HCT116 (cell line): ENCODE results near the gene CLCN5. TPM values are rescaled to one million over a fixed set of nuclear protein-coding genes. Genes with fewer than 3 reads are reported as not detected.

Source experiments
- ATAC-seq: fragments of 200-7000 bp; cut with Tn5 transposase; 2 replicates; pipeline ENCODE4 v1.9.1; 2020; ENCODE audit warnings: mild to moderate bottlenecking, moderate library complexity
- BruUV-seq: library from RNA; stranded (reverse); fragments of 400-500 nt; replicated peaks from 2 replicates; lab custom pipeline; 2021; lab: Mats Ljungman, UMichigan
- CTCF ChIA-PET: fragments of 300-600 bp; sonication (Branson Sonifier 250); formaldehyde crosslinking; loops from one replicate; lab custom pipeline; 2021; ENCODE audit warnings: antibody characterized with exemption; lab: Charles Lee
- POLR2A ChIA-PET: fragments of 300-600, 350-600 bp; sonication (Branson Sonifier 250); formaldehyde crosslinking; loops from one replicate; lab custom pipeline; 2021; ENCODE audit warnings: antibody characterized with exemption; lab: Charles Lee
- RAD21 ChIA-PET, 2 experiments: fragments of 300-600 bp; sonication (Branson Sonifier 250); formaldehyde crosslinking; loops; one replicate each; lab custom pipeline; 2023; ENCODE audit warnings: low total read pairs in 2 of 2; ENCODE audit not compliant: uncharacterized antibody in 2 of 2, unreplicated experiment in 2 of 2, low non-redundant PET in 1 of 2; lab: Charles Lee
- DNase-seq: peaks from one replicate; pipeline ENCODE4 v3.0.0-alpha.2; 2010; ENCODE audit warnings: low read depth, low spot score
- H2AFZ ChIP-seq: fragments of 200-600 bp; shearing (Covaris generic), sonication (generic); 2 replicates; pipeline ENCODE4 v1.6.1; 2017; ENCODE audit warnings: low read depth, mixed run types, mixed read lengths, antibody characterized with exemption, low read length; ENCODE audit not compliant: poor library complexity, severe bottlenecking
- H3K27ac ChIP-seq: 2 replicates; pipeline ENCODE4 v1.5.1; 2012; ENCODE audit warnings: low read depth, low read length
- H3K27me3 ChIP-seq: fragments of 200-600 bp; sonication (generic); 2 replicates; pipeline ENCODE4 v1.6.1; 2016; ENCODE audit warnings: mixed run types, low read length, mixed read lengths; ENCODE audit not compliant: insufficient read depth
- H3K36me3 ChIP-seq, 2 experiments: fragments of 200-500 bp in 1 of 2; fragments of 200-600 bp in 1 of 2; sonication (Bioruptor generic) in 1 of 2; sonication (generic) in 1 of 2; 2 replicates each; pipeline versions ENCODE4 v1.5.1 to v1.6.1; 2014 to 2016; ENCODE audit warnings: low read length in 2 of 2, inconsistent platforms in 1 of 2, mixed read lengths in 1 of 2, mixed run types in 1 of 2; ENCODE audit not compliant: insufficient read depth in 2 of 2, control insufficient read depth in 1 of 2
- H3K4me1 ChIP-seq, 2 experiments: fragments of 200-600 bp in 1 of 2; sonication (generic) in 1 of 2; 2 replicates each; pipeline versions ENCODE4 v1.5.1 to v1.6.1; 2012 to 2017; ENCODE audit warnings: low read length in 2 of 2, inconsistent platforms in 1 of 2, mild to moderate bottlenecking in 1 of 2, mixed read lengths in 1 of 2, mixed run types in 1 of 2, moderate library complexity in 1 of 2; ENCODE audit not compliant: insufficient read depth in 2 of 2, control insufficient read depth in 1 of 2
- H3K4me2 ChIP-seq: fragments of 200-600 bp; sonication (generic); 2 replicates; pipeline ENCODE4 v1.6.1; 2017; ENCODE audit warnings: mixed run types, low read length, mixed read lengths
- H3K4me3 ChIP-seq, 2 experiments: fragments of 200-600 bp in 1 of 2; sonication (generic) in 1 of 2; replicated peaks in 1 of 2; 2 replicates each; pipeline ENCODE4 v1.5.1; 2011 to 2016; ENCODE audit warnings: low read length in 2 of 2, control low read depth in 1 of 2, low read depth in 1 of 2, mild to moderate bottlenecking in 1 of 2, mixed read lengths in 1 of 2, mixed run types in 1 of 2
- H3K79me2 ChIP-seq: fragments of 200-600 bp; sonication (generic); 2 replicates; pipeline ENCODE4 v1.6.1; 2017; ENCODE audit warnings: mild to moderate bottlenecking, mixed run types, low read length, moderate library complexity, mixed read lengths; ENCODE audit not compliant: insufficient read depth
- H3K9ac ChIP-seq: fragments of 200-600 bp; sonication (generic); 2 replicates; pipeline ENCODE4 v1.6.1; 2016; ENCODE audit warnings: low read length, mixed read lengths
- H3K9me2 ChIP-seq: fragments of 200-600 bp; sonication (generic), shearing (Covaris generic); 2 replicates; pipeline ENCODE4 v1.6.1; 2017; ENCODE audit warnings: mixed run types, mild to moderate bottlenecking, moderate library complexity; ENCODE audit not compliant: insufficient read depth
- H3K9me3 ChIP-seq, 2 experiments: fragments of 200-500 bp in 1 of 2; fragments of 200-600 bp in 1 of 2; sonication (Bioruptor generic) in 1 of 2; sonication (generic) in 1 of 2; 2 replicates each; pipeline ENCODE4 v1.6.1; 2014 to 2017; ENCODE audit warnings: low read length in 2 of 2, mixed read lengths in 2 of 2, inconsistent platforms in 1 of 2, low read depth in 1 of 2, mild to moderate bottlenecking in 1 of 2, mixed run types in 1 of 2, moderate library complexity in 1 of 2; ENCODE audit not compliant: control insufficient read depth in 1 of 2, insufficient read depth in 1 of 2
- H4K20me1 ChIP-seq: fragments of 200-600 bp; sonication (generic), shearing (Covaris generic); 2 replicates; pipeline ENCODE4 v1.6.1; 2017; ENCODE audit warnings: mixed run types, mild to moderate bottlenecking, moderate library complexity; ENCODE audit not compliant: insufficient read depth
- ATF3 ChIP-seq: IDR thresholded peaks from 2 replicates; pipeline ENCODE4 v1.6.1; 2012
- CEBPB ChIP-seq: IDR thresholded peaks from 2 replicates; pipeline ENCODE4 v1.6.1; 2012; ENCODE audit warnings: low read depth
- EGR1 ChIP-seq: IDR thresholded peaks from 2 replicates; pipeline ENCODE4 v1.6.1; 2012; ENCODE audit warnings: low read depth
- ELF1 ChIP-seq: IDR thresholded peaks from 2 replicates; pipeline ENCODE4 v1.6.1; 2012; ENCODE audit warnings: low read depth, borderline replicate concordance
- FOSL1 ChIP-seq: IDR thresholded peaks from 2 replicates; pipeline ENCODE4 v1.6.1; 2012; ENCODE audit warnings: low read depth
- JUND ChIP-seq: IDR thresholded peaks from 2 replicates; pipeline ENCODE4 v1.6.1; 2012
- POLR2AphosphoS5 ChIP-seq: IDR thresholded peaks from 2 replicates; pipeline ENCODE4 v1.6.1; 2011; ENCODE audit warnings: mild to moderate bottlenecking, low read depth, low read length, moderate library complexity
- RAD21 ChIP-seq: IDR thresholded peaks from 2 replicates; pipeline ENCODE4 v1.6.1; 2012; ENCODE audit warnings: low read depth, mild to moderate bottlenecking
- YY1 ChIP-seq: IDR thresholded peaks from 2 replicates; pipeline ENCODE4 v1.6.1; 2011; ENCODE audit warnings: low read length, low read depth, moderate library complexity, mild to moderate bottlenecking; ENCODE audit not compliant: insufficient replicate concordance; ENCODE audit errors: extremely low read depth
- intact Hi-C: fragments of 100-400 bp; cut with micrococcal nuclease; formaldehyde crosslinking; loops from 2 replicates; pipeline ENCODE4 v1.10.0; 2022
- total RNA-seq: library from RNA; stranded (reverse); gene quantifications from one replicate; pipeline ENCODE4 v1.2.1, GENCODE V29; 2021; ENCODE audit not compliant: unreplicated experiment
- TF ChIP-seq, protein P1 (sequence below): IDR thresholded peaks from 2 replicates; pipeline ENCODE4 v1.6.1; 2012; ENCODE audit warnings: low read depth

The CLCN5 gene
- total RNA-seq, 1 experiment from 2014 or later, result 6.1 TPM

- Histone ChIP-seq H4K20me1 (no peaks in the 10 kb centered on the region), H3K9me3 (no peaks in the 10 kb centered on the region), H3K4me3 (peak overlapping the region; percentile 51 to 55), H2AFZ (no peak overlapping the region), H3K4me2 (peak overlapping the region; percentile 79), H3K27ac (peak overlapping the region; percentile 61), H3K27me3 (no peaks in the 10 kb centered on the region), H3K9ac (peak overlapping the region; percentile 47), H3K4me1 (peaks cover 4 to 9% of the 10 kb centered on the region in 2 experiments; a peak in 2 of 4 replicates), H3K36me3 (no peaks in the 10 kb centered on the region), H3K79me2 (no peaks in the 10 kb centered on the region), H3K9me2 (no peaks in the 10 kb centered on the region)
- intact Hi-C loops, result loop anchor here (10.0 kb wide), 1 partner anchor 707 kb away; no protein-coding TSS in a partner anchor
- TF ChIP-seq FOSL1 (no peak), CEBPB (no peak), YY1 (no peak), ELF1 (no peak), JUND (no peak)
- no TSS peak for BruUV-seq
- ATAC-seq (no peak), DNase-seq (no peak)
- POLR2A ChIA-PET, result interaction anchor here (0.9 kb wide), 1 partner anchor 44 kb away, joined by 4 read pairs; the partner anchor contains the start of gene CLCN5
- CTCF ChIA-PET, result interaction anchor here (0.6 to 1.5 kb wide), 3 partner anchors 9 to 44 kb away, joined by 3 to 5 read pairs (median 3); partner anchors contain the start of gene CLCN5
- RAD21 ChIA-PET, result no interaction called here
Measured at GRCh38 chrX:49878128-49878833, 44.1 kb upstream of the CLCN5 start.

DNA sequence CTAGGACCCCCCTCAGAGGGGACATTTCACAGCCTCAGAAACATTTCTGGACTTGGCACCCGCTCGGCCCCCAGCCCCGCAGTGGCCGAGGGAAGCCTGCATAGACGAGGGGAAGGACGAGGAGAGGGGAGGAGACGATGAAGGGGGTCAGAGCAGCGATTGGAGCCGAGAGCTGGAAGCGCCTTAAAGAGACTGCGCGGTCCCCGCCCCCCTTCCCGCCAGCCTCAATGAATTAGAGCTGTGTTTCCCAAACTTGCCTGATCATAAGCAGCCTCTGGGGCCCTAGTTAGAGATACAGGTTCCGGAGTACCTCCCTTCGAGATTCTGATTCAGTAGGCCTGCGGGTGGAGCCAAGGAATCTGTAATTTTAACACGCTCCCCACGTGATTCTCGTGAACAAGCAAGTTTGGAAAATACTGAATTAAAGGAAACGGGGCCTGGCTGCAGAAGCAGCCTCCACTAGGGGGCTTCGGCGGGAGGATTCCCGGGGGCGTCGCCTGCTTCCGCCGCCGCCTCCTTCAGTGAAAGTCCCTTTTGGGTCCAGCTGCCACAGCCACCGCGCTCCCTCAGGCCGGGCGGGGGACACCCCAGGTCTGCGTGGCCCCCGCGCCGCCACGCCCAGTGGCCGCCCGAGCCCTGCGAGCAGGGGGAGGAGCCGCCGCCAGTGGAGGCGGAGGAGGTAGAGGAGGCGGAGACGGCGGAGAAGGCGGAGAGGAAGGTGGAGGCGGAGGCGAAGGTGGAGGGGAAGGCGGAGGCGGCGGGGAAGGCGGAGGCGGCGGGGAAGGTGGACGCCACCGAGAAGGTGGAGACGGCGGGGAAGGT lies 43.4 kb upstream of the CLCN5 start, which contains the start of gene USP27X:
Gene USP27X, plus strand, starts transcription at position 651 of the 822 bp plus-strand sequence. CDS start 824 bp downstream, outside the sequence.
- no peaks in the 10 kb centered on the region for H3K36me3 ChIP-seq
- ATAC-seq (peak; percentile 92), DNase-seq (peak; percentile 59)
- no peaks in the 10 kb centered on the region for H4K20me1 ChIP-seq
- BruUV-seq, result no TSS peak
- ChIA-PET POLR2A (interaction anchor here (0.9 kb wide), 1 partner anchor 43 kb away, joined by 4 read pairs; the partner anchor contains the start of gene CLCN5), RAD21 (no interaction called here), CTCF (interaction anchor here (0.6 to 1.5 kb wide), 4 partner anchors 9 to 43 kb away, joined by 3 to 5 read pairs (median 3); partner anchors contain the start of gene CLCN5)
- H3K4me3 ChIP-seq, result peak within 1 kb of the TSS; percentile 51 to 55
- H3K27ac ChIP-seq, result peak within 1 kb of the TSS; percentile 61
- H3K9ac ChIP-seq, result peak within 1 kb of the TSS; percentile 47
- no peaks in the 10 kb centered on the region for H3K79me2 ChIP-seq
- peaks cover 4 to 9% of the 10 kb centered on the region in 2 experiments; a peak in 2 of 4 replicates for H3K4me1 ChIP-seq
- peak within 1 kb of the TSS; percentile 79 for H3K4me2 ChIP-seq
- H3K9me3 ChIP-seq, result no peaks in the 10 kb centered on the region
- intact Hi-C loops, result loop anchor here (10.0 kb wide), 1 partner anchor 706 kb away; no protein-coding TSS in a partner anchor
- no peaks in the 10 kb centered on the region for H3K9me2 ChIP-seq
- peak within 1 kb of the TSS; percentile 26 for H2AFZ ChIP-seq
- H3K27me3 ChIP-seq, result no peaks in the 10 kb centered on the region
- TF ChIP-seq CEBPB (no peak), JUND (no peak), RAD21 (no peak), EGR1 (peak; percentile 88), ATF3 (no peak), ELF1 (no peak), YY1 (peak; percentile 9), POLR2AphosphoS5 (no peak)
- TF ChIP-seq, protein P1, sequence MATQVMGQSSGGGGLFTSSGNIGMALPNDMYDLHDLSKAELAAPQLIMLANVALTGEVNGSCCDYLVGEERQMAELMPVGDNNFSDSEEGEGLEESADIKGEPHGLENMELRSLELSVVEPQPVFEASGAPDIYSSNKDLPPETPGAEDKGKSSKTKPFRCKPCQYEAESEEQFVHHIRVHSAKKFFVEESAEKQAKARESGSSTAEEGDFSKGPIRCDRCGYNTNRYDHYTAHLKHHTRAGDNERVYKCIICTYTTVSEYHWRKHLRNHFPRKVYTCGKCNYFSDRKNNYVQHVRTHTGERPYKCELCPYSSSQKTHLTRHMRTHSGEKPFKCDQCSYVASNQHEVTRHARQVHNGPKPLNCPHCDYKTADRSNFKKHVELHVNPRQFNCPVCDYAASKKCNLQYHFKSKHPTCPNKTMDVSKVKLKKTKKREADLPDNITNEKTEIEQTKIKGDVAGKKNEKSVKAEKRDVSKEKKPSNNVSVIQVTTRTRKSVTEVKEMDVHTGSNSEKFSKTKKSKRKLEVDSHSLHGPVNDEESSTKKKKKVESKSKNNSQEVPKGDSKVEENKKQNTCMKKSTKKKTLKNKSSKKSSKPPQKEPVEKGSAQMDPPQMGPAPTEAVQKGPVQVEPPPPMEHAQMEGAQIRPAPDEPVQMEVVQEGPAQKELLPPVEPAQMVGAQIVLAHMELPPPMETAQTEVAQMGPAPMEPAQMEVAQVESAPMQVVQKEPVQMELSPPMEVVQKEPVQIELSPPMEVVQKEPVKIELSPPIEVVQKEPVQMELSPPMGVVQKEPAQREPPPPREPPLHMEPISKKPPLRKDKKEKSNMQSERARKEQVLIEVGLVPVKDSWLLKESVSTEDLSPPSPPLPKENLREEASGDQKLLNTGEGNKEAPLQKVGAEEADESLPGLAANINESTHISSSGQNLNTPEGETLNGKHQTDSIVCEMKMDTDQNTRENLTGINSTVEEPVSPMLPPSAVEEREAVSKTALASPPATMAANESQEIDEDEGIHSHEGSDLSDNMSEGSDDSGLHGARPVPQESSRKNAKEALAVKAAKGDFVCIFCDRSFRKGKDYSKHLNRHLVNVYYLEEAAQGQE, result no peak
